WTC11 (cell line): Measurements from ENCODE around the gene LPP. TPM values are rescaled to one million over a fixed set of nuclear protein-coding genes. Genes with fewer than 3 reads are reported as not detected.

Experiments
- ATAC-seq: fragments of 200-7000 bp; cut with Tn5 transposase; 2 replicates; pipeline ENCODE4 v1.10.0; 2021; ENCODE audit warnings: mild to moderate bottlenecking, moderate library complexity
- CTCF ChIA-PET: fragments of 300-600 bp; sonication (Branson Sonifier 250); formaldehyde crosslinking; loops from one replicate; lab custom pipeline; 2021; ENCODE audit warnings: antibody characterized with exemption; lab: Charles Lee
- POLR2A ChIA-PET: fragments of 350-600 bp; sonication (Branson Sonifier 250); formaldehyde crosslinking; loops from one replicate; lab custom pipeline; 2021; ENCODE audit warnings: antibody characterized with exemption; lab: Charles Lee
- DNase-seq: peaks from one replicate; pipeline ENCODE4 v3.0.0; 2021; ENCODE audit warnings: low spot score
- H3K27ac Mint-ChIP-seq: 2 replicates; pipeline ENCODE4 v1.8.0; 2021; ENCODE audit warnings: mixed read lengths
- H3K27me3 Mint-ChIP-seq: 2 replicates; pipeline ENCODE4 v1.8.0; 2021; ENCODE audit warnings: low read depth, mild to moderate bottlenecking, moderate library complexity, mixed read lengths
- H3K36me3 Mint-ChIP-seq: 2 replicates; pipeline ENCODE4 v1.8.0; 2021; ENCODE audit warnings: mixed read lengths
- H3K4me1 Mint-ChIP-seq: 2 replicates; pipeline ENCODE4 v1.8.0; 2022; ENCODE audit warnings: mixed read lengths
- H3K4me3 Mint-ChIP-seq: 2 replicates; pipeline ENCODE4 v1.8.0; 2021; ENCODE audit warnings: mild to moderate bottlenecking, moderate library complexity, mixed read lengths
- H3K9me3 Mint-ChIP-seq: 2 replicates; pipeline ENCODE4 v1.8.0; 2021; ENCODE audit warnings: mixed read lengths
- ARID4B ChIP-seq: sonication (generic); formaldehyde crosslinking; IDR thresholded peaks from 2 replicates; pipeline ENCODE4 v1.8.0; 2023; ENCODE audit warnings: missing genetic modification reagents, mild to moderate bottlenecking, borderline replicate concordance
- E2F5 ChIP-seq: sonication (generic); formaldehyde crosslinking; IDR thresholded peaks from 2 replicates; pipeline ENCODE4 v1.8.1; 2022; ENCODE audit warnings: mild to moderate bottlenecking, moderate library complexity, missing genetic modification reagents
- ETV6 ChIP-seq: sonication (generic); formaldehyde crosslinking; IDR thresholded peaks from 2 replicates; pipeline ENCODE4 v1.8.1; 2022; ENCODE audit warnings: mild to moderate bottlenecking, missing genetic modification reagents
- FOXP4 ChIP-seq: sonication (generic); formaldehyde crosslinking; IDR thresholded peaks from 2 replicates; pipeline ENCODE4 v1.8.0; 2022; ENCODE audit warnings: mild to moderate bottlenecking, missing genetic modification reagents
- GABPB1 ChIP-seq: sonication (generic); formaldehyde crosslinking; IDR thresholded peaks from 2 replicates; pipeline ENCODE4 v1.8.1; 2023; ENCODE audit warnings: mild to moderate bottlenecking, missing genetic modification reagents
- GTF2I ChIP-seq: fragments of 250-450 bp; sonication (Bioruptor Pico); conservative IDR thresholded peaks from 2 replicates; pipeline ENCODE4 v1.4.0; 2021; ENCODE audit warnings: mild to moderate bottlenecking
- HMGXB4 ChIP-seq: sonication (generic); formaldehyde crosslinking; IDR thresholded peaks from 2 replicates; pipeline ENCODE4 v1.8.1; 2023; ENCODE audit warnings: mild to moderate bottlenecking, moderate library complexity, missing genetic modification reagents
- NR1H2 ChIP-seq: sonication (generic); formaldehyde crosslinking; IDR thresholded peaks from 2 replicates; pipeline ENCODE4 v1.9.0; 2021; ENCODE audit warnings: mild to moderate bottlenecking, moderate library complexity, missing genetic modification reagents
- PRDM15 ChIP-seq: sonication (generic); formaldehyde crosslinking; IDR thresholded peaks from 2 replicates; pipeline ENCODE4 v1.8.0; 2022; ENCODE audit warnings: missing genetic modification reagents
- STAT6 ChIP-seq: sonication (generic); formaldehyde crosslinking; conservative IDR thresholded peaks from 2 replicates; pipeline ENCODE4 v1.8.1; 2023; ENCODE audit warnings: mild to moderate bottlenecking, low read depth, missing genetic modification reagents, moderate library complexity
- TEAD1 ChIP-seq: sonication (generic); formaldehyde crosslinking; IDR thresholded peaks from 2 replicates; pipeline ENCODE4 v1.8.0; 2022; ENCODE audit warnings: mild to moderate bottlenecking, missing genetic modification reagents
- ZNF416 ChIP-seq: fragments of 250-450 bp; sonication (Bioruptor Pico); IDR thresholded peaks from 2 replicates; pipeline ENCODE4 v1.9.0; 2021; ENCODE audit warnings: mild to moderate bottlenecking, inconsistent platforms
- ZNF532 ChIP-seq: fragments of 250-450 bp; sonication (Bioruptor Pico); IDR thresholded peaks from 2 replicates; pipeline ENCODE4 v1.9.0; 2021; ENCODE audit warnings: mild to moderate bottlenecking, borderline replicate concordance
- total RNA-seq: library from RNA; stranded (reverse); gene quantifications from 3 replicates; pipeline ENCODE4 v1.2.3, GENCODE V29; 2021

Gene LPP
- total RNA-seq, 1 experiment from 2014 or later = 49.6 TPM

GRCh38 chr3:188656196-188656982 lies 502.4 kb downstream of the LPP start (continued):
- TF ChIP-seq PRDM15 (CRISPR knock-in tag) (no peak), TEAD1 (CRISPR knock-in tag) (no peak), HMGXB4 (CRISPR knock-in tag) (no peak), GABPB1 (CRISPR knock-in tag) (no peak), ETV6 (CRISPR knock-in tag) (no peak)

GRCh38 chr3:188658606-188659005 lies 504.6 kb downstream of the LPP start:
- Mint-ChIP-seq H3K27ac (no peak overlapping the region), H3K4me3 (no peak overlapping the region), H3K27me3 (no peaks in the 10 kb centered on the region), H3K36me3 (no peaks in the 10 kb centered on the region), H3K4me1 (peaks cover 19% of the 10 kb centered on the region), H3K9me3 (no peaks in the 10 kb centered on the region)
- TF ChIP-seq ARID4B = no peak
- TF ChIP-seq FOXP4 (CRISPR knock-in tag) = no peak
- TF ChIP-seq ZNF532 (CRISPR knock-in tag) = no peak
- TF ChIP-seq NR1H2 (CRISPR knock-in tag) = no peak
- no peak for TF ChIP-seq ZNF416 (CRISPR knock-in tag)
- no peak for TF ChIP-seq STAT6 (CRISPR knock-in tag)
- TF ChIP-seq E2F5 (CRISPR knock-in tag) = no peak
- TF ChIP-seq GTF2I (CRISPR knock-in tag) = no peak
- ChIA-PET POLR2A (interaction anchor here (0.6 kb wide), 1 partner anchor 112 kb away, joined by 12 read pairs; no protein-coding TSS in a partner anchor), CTCF (no interaction called here)
- DNase-seq (no peak), ATAC-seq (no peak)
